HG02759 (cell line): ENCODE data around the gene PCDHGB2.
"Not testable (repeated sequence)": the region's sequence is repeated elsewhere in the genome, so short reads cannot be mapped to it uniquely, and the experiment has no call there.

Experiments used
- ATAC-seq: cut with Tn5 transposase; IDR thresholded peaks from one replicate; pipeline ENCODE4 v1.9.1; 2021; ENCODE audit warnings: mild to moderate bottlenecking, moderate library complexity; ENCODE audit not compliant: unreplicated experiment

PCDHGB2 gene

GRCh38 chr5:141359790-141360426 is at the start of gene PCDHGB2:
PCDHGB2 (plus strand) TSS chr5:141359994; CDS start chr5:141360136, 142 bp downstream.
- ATAC-seq = peak; percentile 78

GRCh38 chr5:141313711-141314110 is 46.1 kb upstream of the PCDHGB2 start:
- ATAC-seq = no peak

GRCh38 chr5:141316963-141317362 is 42.8 kb upstream of the PCDHGB2 start:
- ATAC-seq = not testable (repeated sequence)

- ATAC-seq = no peak
These were observed 40.6 kb upstream of the PCDHGB2 start for GRCh38 chr5:141319202-141319601.

- ATAC-seq = no peak
These were observed 40.1 kb upstream of the PCDHGB2 start for GRCh38 chr5:141319699-141320098.

GRCh38 chr5:141320225-141321169 is 39.3 kb upstream of the PCDHGB2 start, which contains the start of gene TAF7:
TAF7 (minus strand) TSS chr5:141320784; CDS start chr5:141320044, 740 bp downstream.
- peak; percentile 97 for ATAC-seq

GRCh38 chr5:141322261-141322660 is 37.5 kb upstream of the PCDHGB2 start:
- ATAC-seq = no peak

- peak; percentile 96 for ATAC-seq
These were observed 33.5 kb upstream of the PCDHGB2 start for GRCh38 chr5:141326088-141326854.

- no peak for ATAC-seq
These were observed 31.6 kb upstream of the PCDHGB2 start for GRCh38 chr5:141328231-141328630.

GRCh38 chr5:141330299-141331080 is 29.3 kb upstream of the PCDHGB2 start, which contains the start of gene PCDHGA1:
PCDHGA1 (plus strand) TSS chr5:141330514.
- no peak for ATAC-seq

- not testable (repeated sequence) for ATAC-seq
These were observed 27.2 kb upstream of the PCDHGB2 start for GRCh38 chr5:141332571-141332970.

GRCh38 chr5:141338538-141339306 is 21.1 kb upstream of the PCDHGB2 start, which contains the start of gene PCDHGA2:
PCDHGA2 (plus strand) TSS chr5:141338760.
- peak; percentile 72 for ATAC-seq

- not testable (repeated sequence) for ATAC-seq
These were observed 18.9 kb upstream of the PCDHGB2 start for GRCh38 chr5:141340781-141341354.

- no peak for ATAC-seq
These were observed 17.0 kb upstream of the PCDHGB2 start for GRCh38 chr5:141342773-141343172.

- ATAC-seq = no peak
These were observed 16.4 kb upstream of the PCDHGB2 start, which contains the start of gene PCDHGA3 for GRCh38 chr5:141343242-141343952. PCDHGA3 (plus strand) TSS chr5:141343829; CDS start chr5:141344034, 205 bp downstream.

GRCh38 chr5:141343953-141344463 is 15.8 kb upstream of the PCDHGB2 start:
- ATAC-seq = no peak

GRCh38 chr5:141345327-141345726 is 14.5 kb upstream of the PCDHGB2 start:
- no peak for ATAC-seq

GRCh38 chr5:141346017-141346416 is 13.8 kb upstream of the PCDHGB2 start:
- ATAC-seq = not testable (repeated sequence)
